GM21515 (cell line): ENCODE results near the gene MXRA8.

ENCODE experiments used
- ATAC-seq: cut with Tn5 transposase; IDR thresholded peaks from one replicate; pipeline ENCODE4 v1.9.1; 2021; ENCODE audit not compliant: unreplicated experiment

Gene MXRA8

DNA sequence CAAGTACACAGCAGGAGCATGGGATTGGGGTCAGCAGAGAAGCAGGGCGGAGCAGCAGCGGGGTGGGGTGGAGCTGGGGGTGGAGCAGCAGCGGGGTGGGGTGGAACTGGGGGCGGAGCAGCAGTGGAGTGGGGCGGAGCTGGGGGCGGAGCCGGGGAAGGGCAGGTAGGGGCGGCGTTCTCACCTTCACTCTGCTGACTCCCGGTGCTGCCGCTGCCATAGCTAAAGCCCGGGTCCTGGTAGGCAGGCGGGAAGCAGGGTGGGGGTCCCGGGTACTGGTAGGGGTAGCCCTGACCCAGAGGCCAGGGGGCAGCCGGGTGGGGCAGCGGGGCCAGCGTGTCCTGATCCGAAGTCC is 20.6 kb downstream of the MXRA8 start:
- ATAC-seq, result no peak

DNA sequence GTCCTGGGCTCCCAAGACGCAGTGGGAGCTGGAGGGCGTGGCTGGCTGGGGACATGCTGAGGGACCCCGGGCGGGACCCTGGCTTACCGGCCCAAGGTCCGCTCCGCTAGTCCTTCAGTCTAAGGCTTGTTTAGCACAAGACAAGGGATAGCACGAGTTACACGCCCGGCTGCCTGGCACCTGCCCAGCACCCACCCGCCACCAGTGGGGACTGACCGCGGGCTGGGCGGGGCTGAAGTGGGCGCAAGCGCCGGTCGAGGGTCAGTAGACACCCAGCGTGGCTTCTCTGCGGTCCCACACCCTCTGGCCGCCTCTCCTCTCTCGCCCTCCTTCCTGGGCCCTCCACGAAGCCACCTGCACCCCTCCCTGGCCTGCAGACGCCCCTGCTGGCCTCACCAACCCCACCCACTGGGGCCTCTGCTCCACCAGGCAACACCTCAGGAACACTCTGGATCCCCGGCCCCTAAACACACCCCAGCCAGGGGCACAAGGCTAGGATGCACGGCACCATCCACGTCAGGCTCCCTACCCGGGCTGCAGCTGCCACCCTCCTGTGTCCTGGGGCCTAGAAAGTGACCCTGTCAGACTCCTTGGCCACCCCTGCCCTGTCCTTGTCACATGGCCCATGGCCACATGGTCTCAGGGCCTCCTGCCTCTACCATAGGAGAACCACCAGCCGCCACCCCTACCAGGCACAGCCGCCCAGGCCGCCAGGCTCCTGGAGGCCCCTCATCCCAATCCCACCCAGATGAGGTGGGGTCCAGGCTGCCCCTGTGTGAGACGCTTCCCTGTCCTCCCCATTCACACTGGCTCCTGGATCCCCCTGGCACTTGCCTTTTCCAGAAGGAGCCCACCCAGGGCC is 21.2 kb downstream of the MXRA8 start:
- no peak for ATAC-seq

DNA sequence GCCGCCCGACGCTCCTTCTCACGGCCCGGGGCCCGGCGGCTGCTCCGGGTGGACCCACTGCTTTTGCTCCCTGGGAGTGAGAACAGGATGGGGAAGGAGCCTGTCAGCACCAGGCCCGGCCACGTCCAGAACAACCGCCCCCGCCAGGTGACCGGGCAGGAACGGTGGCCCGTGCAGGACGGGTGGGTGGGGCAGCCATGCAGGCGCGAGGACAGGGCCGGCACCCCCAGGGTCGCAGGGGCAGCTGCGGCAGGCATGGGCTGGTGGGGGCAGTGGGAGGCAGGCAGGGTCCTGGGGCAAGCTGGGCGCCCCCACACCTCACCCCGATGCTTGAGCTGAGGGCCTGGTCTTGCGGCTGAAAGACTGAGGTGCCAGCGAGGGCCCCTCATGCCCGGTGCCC is 21.9 kb downstream of the MXRA8 start:
- no peak for ATAC-seq

DNA sequence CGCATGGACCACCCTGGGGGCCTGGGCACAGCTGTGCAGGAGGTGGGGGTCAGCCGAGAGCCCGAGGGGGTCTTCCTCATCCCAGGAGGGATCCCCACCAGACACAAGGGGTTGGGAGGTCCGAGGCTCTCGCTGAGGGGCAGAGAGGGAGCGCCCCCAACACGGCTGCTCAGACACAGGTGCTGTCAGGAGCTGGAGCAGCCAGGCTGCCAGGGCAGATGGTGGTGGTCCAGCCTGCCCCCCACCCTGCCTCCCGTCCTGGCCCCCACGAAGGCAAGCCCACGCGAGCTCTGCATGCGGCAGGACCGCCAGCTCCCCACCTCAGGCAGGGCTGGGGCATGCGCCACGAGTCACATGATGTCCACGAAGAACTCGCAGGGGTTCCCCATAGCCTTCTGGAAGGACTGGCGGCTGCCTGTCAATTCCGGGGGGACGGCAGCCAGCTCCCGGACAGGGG is 22.5 kb downstream of the MXRA8 start:
- no peak for ATAC-seq

DNA sequence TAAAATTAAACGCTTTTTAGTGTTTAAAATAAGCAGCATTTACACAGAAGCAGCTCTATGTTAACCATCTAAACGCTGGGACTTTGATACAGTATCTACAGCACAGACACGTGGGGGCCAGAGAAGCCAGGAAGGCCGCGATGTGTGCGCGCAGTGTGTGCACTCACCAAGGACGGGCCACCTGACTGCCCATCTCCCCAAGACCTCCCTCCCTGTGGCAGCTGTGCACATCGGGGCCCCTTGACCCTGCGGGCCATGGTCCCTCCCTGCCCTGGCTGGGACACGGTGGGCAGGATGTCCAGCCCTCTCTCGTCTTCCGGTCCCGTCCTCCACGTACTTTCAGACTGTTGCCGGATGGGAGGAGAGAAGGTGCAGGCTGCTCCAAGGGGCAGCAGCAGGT is 23.1 kb downstream of the MXRA8 start:
- no peak for ATAC-seq

DNA sequence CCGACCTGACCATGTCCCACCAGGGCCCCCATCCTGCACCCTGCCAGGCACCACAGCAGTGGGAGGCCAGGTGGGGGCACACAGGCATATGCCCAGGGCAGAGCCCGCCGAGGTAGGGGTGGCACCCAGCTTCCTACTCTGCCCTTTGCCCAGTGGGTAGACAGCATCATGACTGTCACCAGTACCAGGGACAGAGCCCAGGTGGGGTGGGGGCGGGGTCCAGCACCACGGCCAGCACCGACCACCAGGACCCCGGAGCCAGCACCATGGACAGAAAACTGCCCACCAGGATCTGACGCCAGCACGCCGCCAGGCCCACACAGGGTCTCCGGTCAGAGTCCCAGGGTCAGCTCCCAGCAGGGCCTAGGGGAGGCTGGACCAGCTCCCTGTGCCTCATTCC is 23.5 kb downstream of the MXRA8 start:
- no peak for ATAC-seq

DNA sequence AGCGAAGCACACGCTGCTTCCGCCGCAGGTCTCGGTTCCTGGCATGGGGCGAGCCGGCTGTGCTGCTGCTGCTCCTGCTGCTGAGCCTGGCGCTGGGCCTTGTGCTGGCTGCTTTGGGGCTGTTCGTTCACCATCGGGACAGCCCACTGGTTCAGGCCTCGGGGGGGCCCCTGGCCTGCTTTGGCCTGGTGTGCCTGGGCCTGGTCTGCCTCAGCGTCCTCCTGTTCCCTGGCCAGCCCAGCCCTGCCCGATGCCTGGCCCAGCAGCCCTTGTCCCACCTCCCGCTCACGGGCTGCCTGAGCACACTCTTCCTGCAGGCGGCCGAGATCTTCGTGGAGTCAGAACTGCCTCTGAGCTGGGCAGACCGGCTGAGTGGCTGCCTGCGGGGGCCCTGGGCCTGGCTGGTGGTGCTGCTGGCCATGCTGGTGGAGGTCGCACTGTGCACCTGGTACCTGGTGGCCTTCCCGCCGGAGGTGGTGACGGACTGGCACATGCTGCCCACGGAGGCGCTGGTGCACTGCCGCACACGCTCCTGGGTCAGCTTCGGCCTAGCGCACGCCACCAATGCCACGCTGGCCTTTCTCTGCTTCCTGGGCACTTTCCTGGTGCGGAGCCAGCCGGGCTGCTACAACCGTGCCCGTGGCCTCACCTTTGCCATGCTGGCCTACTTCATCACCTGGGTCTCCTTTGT is 24.7 kb downstream of the MXRA8 start:
- ATAC-seq, result no peak

DNA sequence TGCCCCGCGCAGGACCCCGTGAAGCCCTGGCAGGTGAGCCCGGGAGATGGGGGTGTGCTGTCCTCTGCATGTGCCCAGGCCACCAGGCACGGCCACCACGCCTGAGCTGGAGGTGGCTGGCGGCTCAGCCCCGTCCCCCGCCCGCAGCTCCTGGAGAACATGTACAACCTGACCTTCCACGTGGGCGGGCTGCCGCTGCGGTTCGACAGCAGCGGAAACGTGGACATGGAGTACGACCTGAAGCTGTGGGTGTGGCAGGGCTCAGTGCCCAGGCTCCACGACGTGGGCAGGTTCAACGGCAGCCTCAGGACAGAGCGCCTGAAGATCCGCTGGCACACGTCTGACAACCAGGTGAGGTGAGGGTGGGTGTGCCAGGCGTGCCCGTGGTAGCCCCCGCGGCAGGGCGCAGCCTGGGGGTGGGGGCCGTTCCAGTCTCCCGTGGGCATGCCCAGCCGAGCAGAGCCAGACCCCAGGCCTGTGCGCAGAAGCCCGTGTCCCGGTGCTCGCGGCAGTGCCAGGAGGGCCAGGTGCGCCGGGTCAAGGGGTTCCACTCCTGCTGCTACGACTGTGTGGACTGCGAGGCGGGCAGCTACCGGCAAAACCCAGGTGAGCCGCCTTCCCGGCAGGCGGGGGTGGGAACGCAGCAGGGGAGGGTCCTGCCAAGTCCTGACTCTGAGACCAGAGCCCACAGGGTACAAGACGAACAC is 25.4 kb downstream of the MXRA8 start:
- ATAC-seq, result no peak

DNA sequence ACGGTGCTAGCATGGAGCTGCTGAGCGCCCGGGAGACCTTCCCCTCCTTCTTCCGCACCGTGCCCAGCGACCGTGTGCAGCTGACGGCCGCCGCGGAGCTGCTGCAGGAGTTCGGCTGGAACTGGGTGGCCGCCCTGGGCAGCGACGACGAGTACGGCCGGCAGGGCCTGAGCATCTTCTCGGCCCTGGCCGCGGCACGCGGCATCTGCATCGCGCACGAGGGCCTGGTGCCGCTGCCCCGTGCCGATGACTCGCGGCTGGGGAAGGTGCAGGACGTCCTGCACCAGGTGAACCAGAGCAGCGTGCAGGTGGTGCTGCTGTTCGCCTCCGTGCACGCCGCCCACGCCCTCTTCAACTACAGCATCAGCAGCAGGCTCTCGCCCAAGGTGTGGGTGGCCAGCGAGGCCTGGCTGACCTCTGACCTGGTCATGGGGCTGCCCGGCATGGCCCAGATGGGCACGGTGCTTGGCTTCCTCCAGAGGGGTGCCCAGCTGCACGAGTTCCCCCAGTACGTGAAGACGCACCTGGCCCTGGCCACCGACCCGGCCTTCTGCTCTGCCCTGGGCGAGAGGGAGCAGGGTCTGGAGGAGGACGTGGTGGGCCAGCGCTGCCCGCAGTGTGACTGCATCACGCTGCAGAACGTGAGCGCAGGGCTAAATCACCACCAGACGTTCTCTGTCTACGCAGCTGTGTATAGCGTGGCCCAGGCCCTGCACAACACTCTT is 26.2 kb downstream of the MXRA8 start:
- ATAC-seq, result no peak

DNA sequence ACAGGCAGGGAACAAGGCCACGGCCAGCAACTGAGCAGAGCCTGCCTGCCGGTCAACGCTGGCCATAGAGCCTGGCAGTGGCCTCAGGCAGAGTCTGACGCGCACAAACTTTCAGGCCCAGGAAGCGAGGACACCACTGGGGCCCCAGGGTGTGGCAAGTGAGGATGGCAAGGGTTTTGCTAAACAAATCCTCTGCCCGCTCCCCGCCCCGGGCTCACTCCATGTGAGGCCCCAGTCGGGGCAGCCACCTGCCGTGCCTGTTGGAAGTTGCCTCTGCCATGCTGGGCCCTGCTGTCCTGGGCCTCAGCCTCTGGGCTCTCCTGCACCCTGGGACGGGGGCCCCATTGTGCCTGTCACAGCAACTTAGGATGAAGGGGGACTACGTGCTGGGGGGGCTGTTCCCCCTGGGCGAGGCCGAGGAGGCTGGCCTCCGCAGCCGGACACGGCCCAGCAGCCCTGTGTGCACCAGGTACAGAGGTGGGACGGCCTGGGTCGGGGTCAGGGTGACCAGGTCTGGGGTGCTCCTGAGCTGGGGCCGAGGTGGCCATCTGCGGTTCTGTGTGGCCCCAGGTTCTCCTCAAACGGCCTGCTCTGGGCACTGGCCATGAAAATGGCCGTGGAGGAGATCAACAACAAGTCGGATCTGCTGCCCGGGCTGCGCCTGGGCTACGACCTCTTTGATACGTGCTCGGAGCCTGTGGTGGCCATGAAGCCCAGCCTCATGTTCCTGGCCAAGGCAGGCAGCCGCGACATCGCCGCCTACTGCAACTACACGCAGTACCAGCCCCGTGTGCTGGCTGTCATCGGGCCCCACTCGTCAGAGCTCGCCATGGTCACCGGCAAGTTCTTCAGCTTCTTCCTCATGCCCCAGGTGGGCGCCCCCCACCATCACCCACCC is 27.0 kb downstream of the MXRA8 start, which contains the start of gene TAS1R3:
Gene TAS1R3, plus strand, starts transcription at position 213 of the 898 bp plus-strand sequence. Its CDS starts 66 bp downstream, at position 279.
- no peak for ATAC-seq

DNA sequence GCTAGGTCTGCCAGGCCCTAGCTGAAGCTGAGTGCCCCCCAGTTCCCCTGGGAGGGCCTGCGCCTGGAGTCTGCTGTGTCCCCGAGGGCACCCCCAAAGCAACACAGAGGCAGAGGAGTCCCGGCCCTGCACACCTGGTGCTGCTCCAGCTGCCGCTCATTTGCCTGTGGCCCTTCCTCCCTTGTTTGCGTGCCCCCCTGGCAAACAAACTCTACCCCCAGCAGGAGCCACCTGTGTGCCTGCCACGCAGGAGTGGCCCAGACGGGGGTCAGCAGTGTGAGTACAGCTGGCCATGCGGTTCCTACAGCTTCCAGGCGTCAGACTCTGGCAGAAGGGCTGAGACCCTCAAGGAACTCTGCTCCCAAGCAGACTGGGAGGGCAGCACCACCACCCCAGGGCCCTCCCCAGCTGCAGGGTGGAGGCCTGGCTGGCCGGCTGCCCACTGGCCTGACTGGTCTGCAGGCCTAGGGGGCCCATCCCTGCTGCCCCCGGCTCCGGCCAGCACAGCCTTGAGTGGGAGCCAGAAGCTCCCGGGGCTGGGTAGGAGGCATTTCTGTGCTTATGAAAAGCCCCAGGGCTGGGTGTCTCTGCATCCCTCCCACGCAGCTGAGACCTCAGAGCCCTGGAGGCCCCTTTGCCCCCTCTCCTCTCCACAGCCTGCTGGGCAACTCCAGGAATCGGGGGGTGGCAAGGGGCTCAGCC is 27.8 kb downstream of the MXRA8 start:
- no peak for ATAC-seq

DNA sequence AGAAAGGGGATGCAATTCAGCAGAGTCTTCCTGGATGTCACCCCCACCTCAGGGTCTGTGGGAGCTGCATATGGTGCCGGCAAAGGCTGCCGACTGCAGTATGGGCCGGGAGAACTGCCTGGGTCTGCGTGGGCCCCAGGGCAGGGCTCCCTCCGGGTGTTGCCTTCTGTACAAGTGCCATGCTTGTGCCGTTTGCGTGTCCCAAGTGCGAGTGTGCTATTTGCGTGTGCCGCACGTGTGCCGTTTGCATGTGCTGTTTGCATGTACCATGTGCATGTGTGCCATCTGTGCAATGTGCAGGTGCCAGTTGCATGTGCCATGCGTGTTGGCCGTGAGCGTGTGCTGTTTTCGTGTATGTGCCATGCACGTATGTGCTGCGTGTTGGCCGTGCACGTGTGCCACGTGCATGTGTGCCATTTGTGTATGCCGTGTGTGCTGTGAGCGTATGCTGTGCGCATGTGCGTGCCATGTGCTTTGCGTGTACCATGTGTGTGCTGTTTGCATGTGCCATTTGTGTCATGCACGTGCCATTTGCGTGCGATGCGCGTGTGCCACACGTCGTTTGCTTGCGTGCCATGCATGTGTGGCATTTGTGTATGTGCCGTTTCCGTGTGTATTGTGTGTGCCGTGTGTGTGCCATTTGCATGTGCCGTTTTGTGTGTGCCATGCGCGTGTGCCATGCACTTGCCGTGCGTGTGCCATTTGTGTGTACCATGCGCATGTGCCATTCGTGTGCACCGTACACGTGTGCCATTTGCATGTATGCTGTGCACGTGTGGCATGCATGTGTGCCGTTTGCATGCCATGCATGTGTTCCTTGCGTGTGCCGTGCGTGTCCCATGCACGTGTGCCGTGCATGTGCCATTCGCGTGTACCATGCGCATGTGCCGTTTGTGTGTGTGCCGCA is 28.8 kb downstream of the MXRA8 start:
- ATAC-seq, result no peak

DNA sequence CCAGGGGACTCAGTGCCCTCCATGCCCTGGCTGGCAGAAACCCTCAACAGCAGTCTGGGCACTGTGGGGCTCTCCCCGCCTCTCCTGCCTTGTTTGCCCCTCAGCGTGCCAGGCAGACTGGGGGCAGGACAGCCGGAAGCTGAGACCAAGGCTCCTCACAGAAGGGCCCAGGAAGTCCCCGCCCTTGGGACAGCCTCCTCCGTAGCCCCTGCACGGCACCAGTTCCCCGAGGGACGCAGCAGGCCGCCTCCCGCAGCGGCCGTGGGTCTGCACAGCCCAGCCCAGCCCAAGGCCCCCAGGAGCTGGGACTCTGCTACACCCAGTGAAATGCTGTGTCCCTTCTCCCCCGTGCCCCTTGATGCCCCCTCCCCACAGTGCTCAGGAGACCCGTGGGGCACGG is 30.1 kb downstream of the MXRA8 start:
- ATAC-seq, result no peak

DNA sequence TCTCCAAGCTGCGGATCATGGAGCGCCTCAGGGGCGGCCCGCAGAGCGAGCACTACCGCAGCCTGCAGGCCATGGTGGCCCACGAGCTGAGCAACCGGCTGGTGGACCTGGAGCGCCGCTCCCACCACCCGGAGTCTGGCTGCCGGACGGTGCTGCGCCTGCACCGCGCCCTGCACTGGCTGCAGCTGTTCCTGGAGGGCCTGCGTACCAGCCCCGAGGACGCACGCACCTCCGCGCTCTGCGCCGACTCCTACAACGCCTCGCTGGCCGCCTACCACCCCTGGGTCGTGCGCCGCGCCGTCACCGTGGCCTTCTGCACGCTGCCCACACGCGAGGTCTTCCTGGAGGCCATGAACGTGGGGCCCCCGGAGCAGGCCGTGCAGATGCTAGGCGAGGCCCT is 31.1 kb downstream of the MXRA8 start:
- no peak for ATAC-seq

DNA sequence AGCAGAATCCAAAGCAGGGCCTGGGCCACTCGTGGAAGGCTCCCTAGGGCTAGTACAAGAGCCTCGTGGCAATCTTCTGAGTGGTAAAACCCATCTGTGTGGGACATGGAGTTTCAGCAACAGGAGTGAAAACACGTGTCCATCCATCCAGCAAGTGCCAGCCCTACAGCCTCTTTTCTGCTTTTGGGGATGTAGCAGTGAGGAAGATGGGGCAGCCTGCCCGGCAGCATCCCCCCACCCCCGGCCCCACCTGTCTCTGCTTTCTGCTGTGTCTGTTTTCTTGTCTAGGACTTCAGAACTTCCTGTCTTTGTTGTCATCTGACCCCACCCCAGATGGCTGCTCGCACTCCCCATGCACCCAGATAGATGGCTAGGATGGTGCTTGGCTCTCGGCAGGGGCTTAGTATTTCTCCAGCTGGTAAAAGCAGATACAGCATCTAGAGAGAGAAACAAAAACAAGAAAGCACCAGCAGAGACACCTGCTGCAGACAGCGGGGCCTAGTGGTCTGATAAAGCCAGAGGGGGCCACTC is 32.2 kb downstream of the MXRA8 start:
- no peak for ATAC-seq

DNA sequence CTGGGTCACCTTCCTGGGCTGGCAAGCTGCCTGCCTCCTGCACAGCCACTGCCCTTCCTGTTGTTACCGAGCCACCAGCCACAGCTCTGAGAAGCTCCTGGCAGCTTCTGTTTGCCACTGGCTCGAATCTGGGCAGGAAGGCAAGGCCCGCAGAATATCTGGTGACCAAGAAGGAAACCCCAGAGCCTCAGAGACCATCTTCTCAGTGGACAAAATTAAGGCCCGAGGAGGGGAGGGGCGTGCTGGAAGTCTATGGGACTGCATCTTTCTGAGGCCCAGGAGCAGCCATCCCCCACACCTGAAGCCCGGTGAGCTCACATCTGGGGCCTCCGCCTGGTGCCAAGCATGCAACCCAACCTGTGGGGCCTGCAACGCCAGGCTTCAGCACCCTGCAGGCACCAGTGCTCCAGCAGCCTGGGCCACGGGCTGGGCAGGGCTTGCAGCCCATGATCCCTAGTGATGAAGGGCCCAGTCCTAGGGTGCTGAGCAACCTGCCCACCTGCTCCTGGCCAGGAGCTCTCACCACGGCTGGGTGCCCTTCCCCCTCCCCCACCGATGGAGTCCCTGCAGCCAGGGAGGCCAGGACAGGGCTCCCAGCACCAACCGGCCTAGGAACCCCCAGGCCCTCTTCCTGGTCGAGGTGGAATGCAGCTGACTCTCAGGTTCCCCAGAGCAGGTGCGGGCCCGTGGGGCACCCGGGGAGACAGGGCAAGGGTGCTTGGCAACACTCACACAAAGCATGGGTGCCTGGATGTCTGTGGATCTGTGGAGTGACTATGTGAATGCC is 32.9 kb downstream of the MXRA8 start:
- ATAC-seq, result no peak

DNA sequence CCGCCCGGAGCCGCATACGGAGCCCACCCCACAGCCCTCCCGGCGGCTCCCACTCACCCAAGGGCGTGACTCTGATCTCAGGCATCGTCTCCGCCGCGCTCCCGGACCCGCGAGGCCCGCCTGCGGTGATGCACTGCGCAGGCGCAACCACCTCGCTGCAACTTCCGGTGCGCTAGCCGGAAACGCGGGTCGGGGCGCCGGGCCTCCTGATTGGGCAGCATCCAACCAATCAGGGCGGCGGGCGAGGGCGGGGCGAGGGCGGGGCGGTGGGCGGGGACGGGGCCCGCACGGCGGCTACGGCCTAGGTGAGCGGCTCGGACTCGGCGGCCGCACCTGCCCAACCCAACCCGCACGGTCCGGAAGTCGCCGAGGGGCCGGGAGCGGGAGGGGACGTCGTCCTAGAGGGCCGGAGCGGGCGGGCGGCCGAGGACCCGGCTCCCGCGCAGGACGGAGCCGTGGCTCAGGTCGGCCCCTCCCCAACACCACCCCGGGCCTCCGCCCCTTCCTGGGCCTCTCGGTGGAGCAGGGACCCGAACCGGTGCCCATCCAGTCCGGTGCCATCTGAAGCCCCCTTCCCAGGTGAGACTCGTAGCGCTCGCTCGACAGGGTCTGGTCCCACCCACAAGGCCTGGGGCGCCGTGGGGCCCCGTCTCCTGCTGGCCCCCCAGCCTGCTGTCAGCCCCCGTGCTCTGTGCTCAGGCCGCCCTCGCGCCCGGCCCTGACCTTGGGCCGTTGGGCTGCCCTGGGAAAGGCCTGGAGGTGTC is 33.6 kb downstream of the MXRA8 start, which contains the start of the genes CPTP and INTS11:
Gene CPTP, plus strand, starts transcription at position 279 of the 764 bp plus-strand sequence. CDS start 2,109 bp downstream, outside the sequence.
Gene INTS11, minus strand, starts transcription at position 137 of the 764 bp plus-strand sequence. Its CDS starts 52 bp downstream, at position 85.
- ATAC-seq, result peak; percentile 67
